ENCODE results near the gene BCOR. TPM values are rescaled to one million over a fixed set of nuclear protein-coding genes. Genes with fewer than 3 reads are reported as not detected.

The BCOR gene
- total RNA-seq, 1 experiment from 2014 or later, result 50.6 TPM

GRCh38 chrX:40099055-40099958 lies 1.5 kb upstream of the BCOR start:
- peak; percentile 48 for DNase-seq (ENCODE audit: low read depth)

GRCh38 chrX:40098264-40099054 lies 701 bp upstream of the BCOR start:
- DNase-seq (ENCODE audit: low read depth), result peak; percentile 72

GRCh38 chrX:40097141-40097503 lies 636 bp downstream of the BCOR start:
- peak; percentile 27 for DNase-seq (ENCODE audit: low read depth)

- DNase-seq (ENCODE audit: low read depth), result peak; percentile 53
Measured at GRCh38 chrX:40096395-40097091, 1.2 kb downstream of the BCOR start.

GRCh38 chrX:40095583-40096394 lies 2.0 kb downstream of the BCOR start:
- DNase-seq (ENCODE audit: low read depth), result peak; percentile 52

GRCh38 chrX:40094900-40095582 lies 2.7 kb downstream of the BCOR start:
- peak; percentile 52 for DNase-seq (ENCODE audit: low read depth)

GRCh38 chrX:40094041-40094899 lies 3.5 kb downstream of the BCOR start:
- no peak for DNase-seq (ENCODE audit: low read depth)

- no peak for DNase-seq (ENCODE audit: low read depth)
Measured at GRCh38 chrX:40093586-40093985, 4.2 kb downstream of the BCOR start.

- DNase-seq (ENCODE audit: low read depth), result no peak
Measured at GRCh38 chrX:40092808-40093435, 4.8 kb downstream of the BCOR start.

GRCh38 chrX:40091691-40092421 lies 5.9 kb downstream of the BCOR start:
- no peak for DNase-seq (ENCODE audit: low read depth)

- DNase-seq (ENCODE audit: low read depth), result no peak
Measured at GRCh38 chrX:40090961-40091360, 6.8 kb downstream of the BCOR start.

GRCh38 chrX:40090050-40090804 lies 7.5 kb downstream of the BCOR start:
- no peak for DNase-seq (ENCODE audit: low read depth)

- no peak for DNase-seq (ENCODE audit: low read depth)
Measured at GRCh38 chrX:40088803-40089540, 8.8 kb downstream of the BCOR start.

- DNase-seq (ENCODE audit: low read depth), result no peak
Measured at GRCh38 chrX:40088299-40088625, 9.5 kb downstream of the BCOR start.

GRCh38 chrX:40087425-40088298 lies 10.1 kb downstream of the BCOR start:
- DNase-seq (ENCODE audit: low read depth), result no peak

All from M059J (cell line).